Activated naive CD4-positive, alpha-beta T cell treated with anti-CD3 and anti-CD28 coated beads for 36 hours (primary cell): ENCODE data around the gene PABPC4L. TPM values are rescaled to one million over a fixed set of nuclear protein-coding genes. Genes with fewer than 3 reads are reported as not detected.
"Not testable (repeated sequence)": the region's sequence is repeated elsewhere in the genome, so short reads cannot be mapped to it uniquely, and the experiment has no call there.

Experiments used
- CTCF ChIA-PET: fragments of 350-600 bp; sonication (Branson Sonifier 250); formaldehyde crosslinking; loops from one replicate; lab custom pipeline; 2021; ENCODE audit warnings: antibody characterized with exemption; lab: Charles Lee
- DNase-seq: peaks from one replicate; pipeline ENCODE4 v3.0.0-alpha.2; 2020
- H3K27ac Mint-ChIP-seq: one replicate; pipeline ENCODE4 v1.8.0; 2021; ENCODE audit warnings: mild to moderate bottlenecking, mixed read lengths
- H3K27me3 Mint-ChIP-seq: one replicate; pipeline ENCODE4 v1.8.0; 2021; ENCODE audit warnings: low read depth, mixed read lengths
- H3K36me3 Mint-ChIP-seq: one replicate; pipeline ENCODE4 v1.8.0; 2021; ENCODE audit warnings: low read depth, mixed read lengths
- H3K4me1 Mint-ChIP-seq: one replicate; pipeline ENCODE4 v1.8.0; 2021; ENCODE audit warnings: low read depth, mixed read lengths
- H3K4me3 Mint-ChIP-seq: one replicate; pipeline ENCODE4 v1.8.0; 2021; ENCODE audit warnings: mild to moderate bottlenecking, moderate library complexity, mixed read lengths
- H3K9me3 Mint-ChIP-seq: one replicate; pipeline ENCODE4 v1.8.0; 2021; ENCODE audit warnings: mixed read lengths
- intact Hi-C: fragments of 100-400 bp; cut with micrococcal nuclease; formaldehyde crosslinking; loops from one replicate; pipeline ENCODE4 v1.15.1; 2023
- total RNA-seq, 2 experiments: library from RNA; stranded (reverse); gene quantifications; one replicate each; pipeline ENCODE4 v1.2.3, GENCODE V29; 2021

PABPC4L gene
- total RNA-seq = not detected

GRCh38 chr4:134201216-134202161 is at the start of gene PABPC4L:
Gene PABPC4L, minus strand, starts transcription at chr4:134201789. Its CDS starts 770 bp downstream, at chr4:134201019.
- no peak for DNase-seq
- H3K9me3 Mint-ChIP-seq = peaks cover 2% of the 10 kb centered on the region
- no peak within 1 kb of the TSS for H3K27ac Mint-ChIP-seq
- H3K4me3 Mint-ChIP-seq = no peak within 1 kb of the TSS
- H3K27me3 Mint-ChIP-seq = peaks cover 10% of the 10 kb centered on the region
- CTCF ChIA-PET = no interaction called here
- no peaks in the 10 kb centered on the region for H3K4me1 Mint-ChIP-seq
- no peaks in the 10 kb centered on the region for H3K36me3 Mint-ChIP-seq
- intact Hi-C loops = no loop called here

- no peaks in the 10 kb centered on the region for H3K27me3 Mint-ChIP-seq
- CTCF ChIA-PET = no interaction called here
- H3K4me1 Mint-ChIP-seq = no peaks in the 10 kb centered on the region
- intact Hi-C loops = no loop called here
- peaks cover 6% of the 10 kb centered on the region for H3K9me3 Mint-ChIP-seq
- no peak overlapping the region for H3K27ac Mint-ChIP-seq
- no peak for DNase-seq
- no peaks in the 10 kb centered on the region for H3K36me3 Mint-ChIP-seq
- no peak overlapping the region for H3K4me3 Mint-ChIP-seq
These were observed 49.7 kb upstream of the PABPC4L start for GRCh38 chr4:134251322-134251721.

- CTCF ChIA-PET = no interaction called here
These were observed 42.4 kb upstream of the PABPC4L start for GRCh38 chr4:134243742-134244713.

GRCh38 chr4:134219043-134219442 is 17.5 kb upstream of the PABPC4L start:
- peaks cover 7% of the 10 kb centered on the region for H3K9me3 Mint-ChIP-seq
- H3K4me1 Mint-ChIP-seq = no peaks in the 10 kb centered on the region

More at GRCh38 chr4:134243742-134244713, 42.4 kb upstream of the PABPC4L start:
- Mint-ChIP-seq H3K4me3 (no peak overlapping the region), H3K4me1 (no peaks in the 10 kb centered on the region), H3K27ac (no peak overlapping the region), H3K9me3 (peaks cover 8% of the 10 kb centered on the region), H3K27me3 (no peaks in the 10 kb centered on the region), H3K36me3 (no peaks in the 10 kb centered on the region)
- DNase-seq = no peak
- intact Hi-C loops = no loop called here

GRCh38 chr4:134216411-134216810 is 14.8 kb upstream of the PABPC4L start:
- CTCF ChIA-PET = no interaction called here
- H3K36me3 Mint-ChIP-seq = no peaks in the 10 kb centered on the region
- H3K9me3 Mint-ChIP-seq = peaks cover 8% of the 10 kb centered on the region
- no peak for DNase-seq
- no peak overlapping the region for H3K4me3 Mint-ChIP-seq
- H3K27me3 Mint-ChIP-seq = no peaks in the 10 kb centered on the region
- intact Hi-C loops = no loop called here
- H3K27ac Mint-ChIP-seq = no peak overlapping the region
- H3K4me1 Mint-ChIP-seq = no peaks in the 10 kb centered on the region

More at GRCh38 chr4:134219043-134219442, 17.5 kb upstream of the PABPC4L start:
- no peak overlapping the region for H3K27ac Mint-ChIP-seq
- intact Hi-C loops = no loop called here
- CTCF ChIA-PET = no interaction called here
- no peak overlapping the region for H3K4me3 Mint-ChIP-seq
- H3K36me3 Mint-ChIP-seq = no peaks in the 10 kb centered on the region
- no peak for DNase-seq
- no peaks in the 10 kb centered on the region for H3K27me3 Mint-ChIP-seq

- Mint-ChIP-seq H3K4me3 (no peak overlapping the region), H3K36me3 (no peaks in the 10 kb centered on the region), H3K27me3 (no peaks in the 10 kb centered on the region), H3K27ac (no peak overlapping the region), H3K4me1 (no peaks in the 10 kb centered on the region), H3K9me3 (peaks cover 8% of the 10 kb centered on the region)
- intact Hi-C loops = no loop called here
- no peak for DNase-seq
- CTCF ChIA-PET = no interaction called here
These were observed 14.2 kb upstream of the PABPC4L start for GRCh38 chr4:134215620-134216344.

- H3K9me3 Mint-ChIP-seq, H3K4me1 Mint-ChIP-seq, H3K27ac Mint-ChIP-seq, DNase-seq, H3K27me3 Mint-ChIP-seq, intact Hi-C loops, H3K4me3 Mint-ChIP-seq, CTCF ChIA-PET, H3K36me3 Mint-ChIP-seq: not testable (repeated sequence)
These were observed 6.4 kb upstream of the PABPC4L start for GRCh38 chr4:134207955-134208354.

- Mint-ChIP-seq H3K4me3 (no peak overlapping the region), H3K27me3 (peaks cover 10% of the 10 kb centered on the region), H3K9me3 (peaks cover 2% of the 10 kb centered on the region), H3K27ac (no peak overlapping the region), H3K36me3 (no peaks in the 10 kb centered on the region), H3K4me1 (no peaks in the 10 kb centered on the region)
- DNase-seq = no peak
- CTCF ChIA-PET = no interaction called here
- intact Hi-C loops = no loop called here
These were observed 772 bp upstream of the PABPC4L start for GRCh38 chr4:134202166-134202956.

GRCh38 chr4:134200811-134201215 is 776 bp downstream of the PABPC4L start:
- intact Hi-C loops = no loop called here
- no peak overlapping the region for H3K4me3 Mint-ChIP-seq
- no peaks in the 10 kb centered on the region for H3K36me3 Mint-ChIP-seq
- CTCF ChIA-PET = no interaction called here
- peaks cover 10% of the 10 kb centered on the region for H3K27me3 Mint-ChIP-seq
- no peaks in the 10 kb centered on the region for H3K4me1 Mint-ChIP-seq
- H3K27ac Mint-ChIP-seq = no peak overlapping the region
- no peak for DNase-seq
- peaks cover 2% of the 10 kb centered on the region for H3K9me3 Mint-ChIP-seq

GRCh38 chr4:134189949-134190348 is 11.6 kb downstream of the PABPC4L start:
- intact Hi-C loops = no loop called here
- Mint-ChIP-seq H3K4me1 (no peaks in the 10 kb centered on the region), H3K27ac (no peak overlapping the region), H3K27me3 (no peaks in the 10 kb centered on the region), H3K36me3 (no peaks in the 10 kb centered on the region), H3K9me3 (peaks cover 8% of the 10 kb centered on the region), H3K4me3 (no peak overlapping the region)
- DNase-seq = no peak
- CTCF ChIA-PET = no interaction called here

GRCh38 chr4:134189480-134189879 is 12.1 kb downstream of the PABPC4L start:
- no peak overlapping the region for H3K27ac Mint-ChIP-seq
- no peaks in the 10 kb centered on the region for H3K4me1 Mint-ChIP-seq
- H3K4me3 Mint-ChIP-seq = no peak overlapping the region
- H3K9me3 Mint-ChIP-seq = peaks cover 8% of the 10 kb centered on the region
- no peaks in the 10 kb centered on the region for H3K27me3 Mint-ChIP-seq
- H3K36me3 Mint-ChIP-seq = no peaks in the 10 kb centered on the region
- DNase-seq = no peak
- CTCF ChIA-PET = no interaction called here
- intact Hi-C loops = no loop called here
